Fibroblast of lung (primary cell): ENCODE measurements around the gene EEPD1. TPM values are rescaled to one million over a fixed set of nuclear protein-coding genes. Genes with fewer than 3 reads are reported as not detected.

ENCODE experiments used
- DNase-seq, 2 donors: peaks; one replicate each; pipeline versions ENCODE4 v3.0.0 to v3.0.0-alpha.2; 2010; ENCODE audit warnings: low read depth in 2 of 2
- H2AFZ ChIP-seq: 2 replicates; pipeline ENCODE4 v1.5.1; 2012; ENCODE audit warnings: low read length, control low read depth, inconsistent platforms
- H3K27ac ChIP-seq: 2 replicates; pipeline ENCODE4 v1.5.1; 2011; ENCODE audit warnings: low read length, control low read depth; ENCODE audit not compliant: insufficient read depth
- H3K27me3 ChIP-seq: 2 replicates; pipeline ENCODE4 v1.5.1; 2011; ENCODE audit warnings: mild to moderate bottlenecking, low read length; ENCODE audit not compliant: control insufficient read depth, insufficient read depth
- H3K36me3 ChIP-seq: 2 replicates; pipeline ENCODE4 v1.5.1; 2011; ENCODE audit warnings: low read length; ENCODE audit not compliant: control insufficient read depth, insufficient read depth
- H3K4me1 ChIP-seq: 2 replicates; pipeline ENCODE4 v1.5.1; 2011; ENCODE audit warnings: low read length; ENCODE audit not compliant: control insufficient read depth, insufficient read depth; ENCODE audit errors: extremely low read depth
- H3K4me2 ChIP-seq: 2 replicates; pipeline ENCODE4 v1.5.1; 2011; ENCODE audit warnings: low read length, control low read depth; ENCODE audit not compliant: insufficient read depth; ENCODE audit errors: extremely low read depth
- H3K4me3 ChIP-seq, 4 experiments: fragments of 200-600 bp in 1 of 4; sonication (generic) in 1 of 4; replicated peaks in 1 of 4; 2 replicates each; pipeline ENCODE4 v1.5.1; 2011 to 2016; ENCODE audit warnings: low read length in 4 of 4, low read depth in 3 of 4, mild to moderate bottlenecking in 3 of 4, control low read depth in 2 of 4, inconsistent platforms in 1 of 4, mixed read lengths in 1 of 4; ENCODE audit not compliant: insufficient read depth in 1 of 4; ENCODE audit errors: control extremely low read depth in 1 of 4
- H3K79me2 ChIP-seq: 2 replicates; pipeline ENCODE4 v1.5.1; 2012; ENCODE audit warnings: mild to moderate bottlenecking, low read length, inconsistent platforms; ENCODE audit not compliant: control insufficient read depth, insufficient read depth
- H3K9ac ChIP-seq: 2 replicates; pipeline ENCODE4 v1.5.1; 2011; ENCODE audit warnings: mild to moderate bottlenecking, low read length, control low read depth; ENCODE audit not compliant: insufficient read depth
- H3K9me3 ChIP-seq: 2 replicates; pipeline ENCODE4 v1.5.1; 2012; ENCODE audit warnings: low read depth, low read length; ENCODE audit not compliant: control insufficient read depth, insufficient read depth
- H4K20me1 ChIP-seq: 2 replicates; pipeline ENCODE4 v1.5.1; 2011; ENCODE audit warnings: low read length; ENCODE audit not compliant: control insufficient read depth, insufficient read depth; ENCODE audit errors: extremely low read depth
- CTCF ChIP-seq, 2 donors: IDR thresholded peaks in 1 of 2; conservative IDR thresholded peaks in 1 of 2; 1 replicate in 1 of 2; 2 replicates in 1 of 2; pipeline ENCODE4 v1.5.1; 2011 to 2012; ENCODE audit warnings: low read length in 2 of 2, control low read depth in 1 of 2, inconsistent platforms in 1 of 2, low read depth in 1 of 2, mild to moderate bottlenecking in 1 of 2
- EZH2 ChIP-seq: IDR thresholded peaks from 2 replicates; pipeline ENCODE4 v1.5.1; 2012; ENCODE audit warnings: low read length, control low read depth, mild to moderate bottlenecking; ENCODE audit errors: missing control alignments
- polyA plus RNA-seq, 2 donors: library from polyadenylated mRNA; depleted of rRNA in 1 of 2; stranded (reverse) in 1 of 2; unstranded in 1 of 2; fragments of >200 nt; gene quantifications; 2 replicates each; pipeline ENCODE4 v1.2.1, GENCODE V29; 2011 to 2012; ENCODE audit warnings: missing spikeins in 1 of 2
- total RNA-seq: library from RNA; depleted of rRNA; stranded (reverse); fragments of >200 nt; gene quantifications from 2 replicates; pipeline ENCODE4 v1.2.1, GENCODE V29; 2014

EEPD1 gene
- total and polyA plus RNA-seq, 2 donors (not counting 1 experiment from before 2014, with no cell fraction given), result 8.4 to 15.9 TPM

- H3K36me3 ChIP-seq, result no peaks in the 10 kb centered on the region
- H3K27me3 ChIP-seq, result no peaks in the 10 kb centered on the region
- no peaks in the 10 kb centered on the region for H3K4me1 ChIP-seq
- no peaks in the 10 kb centered on the region for H4K20me1 ChIP-seq
- TF ChIP-seq CTCF (conservative IDR thresholded peaks at IDR 0.05 in 1 of 2, IDR thresholded peaks at IDR 0.05 in 1 of 2; ENCODE audit: low read depth in 1 of 2, low read length in 2 of 2) (no peak), EZH2 (no peak)
- no peaks in the 10 kb centered on the region for H3K9me3 ChIP-seq
- no peak overlapping the region for H2AFZ ChIP-seq
- DNase-seq, result no peak
- H3K4me2 ChIP-seq, result no peak overlapping the region
- no peak overlapping the region for H3K9ac ChIP-seq
- H3K4me3 ChIP-seq, result no peak overlapping the region
- no peaks in the 10 kb centered on the region for H3K79me2 ChIP-seq
- H3K27ac ChIP-seq, result no peak overlapping the region
Observed at GRCh38 chr7:36295090-36295489, 142.0 kb downstream of the EEPD1 start.

- no peaks in the 10 kb centered on the region for H3K4me1 ChIP-seq
- no peak overlapping the region for H3K4me2 ChIP-seq
- no peak overlapping the region for H3K27ac ChIP-seq
- H3K9me3 ChIP-seq, result no peaks in the 10 kb centered on the region
- H3K4me3 ChIP-seq, result no peak overlapping the region
- H3K27me3 ChIP-seq, result no peaks in the 10 kb centered on the region
- H3K36me3 ChIP-seq, result no peaks in the 10 kb centered on the region
- H3K79me2 ChIP-seq, result no peaks in the 10 kb centered on the region
- no peak for DNase-seq
- H3K9ac ChIP-seq, result no peak overlapping the region
- TF ChIP-seq CTCF (conservative IDR thresholded peaks at IDR 0.05 in 1 of 2, IDR thresholded peaks at IDR 0.05 in 1 of 2; ENCODE audit: low read depth in 1 of 2, low read length in 2 of 2) (no peak), EZH2 (no peak)
- no peak overlapping the region for H2AFZ ChIP-seq
- H4K20me1 ChIP-seq, result no peaks in the 10 kb centered on the region
Observed at GRCh38 chr7:36296284-36296683, 143.2 kb downstream of the EEPD1 start.

GRCh38 chr7:36297364-36298009 lies 144.4 kb downstream of the EEPD1 start:
- no peaks in the 10 kb centered on the region for H3K36me3 ChIP-seq
- TF ChIP-seq EZH2 (no peak), CTCF (conservative IDR thresholded peaks at IDR 0.05 in 1 of 2, IDR thresholded peaks at IDR 0.05 in 1 of 2; ENCODE audit: low read depth in 1 of 2, low read length in 2 of 2) (no peak)
- no peaks in the 10 kb centered on the region for H4K20me1 ChIP-seq
- DNase-seq, result no peak
- no peaks in the 10 kb centered on the region for H3K27me3 ChIP-seq
- no peak overlapping the region for H3K27ac ChIP-seq
- no peak overlapping the region for H2AFZ ChIP-seq
- no peak overlapping the region for H3K4me2 ChIP-seq
- no peaks in the 10 kb centered on the region for H3K79me2 ChIP-seq
- H3K4me3 ChIP-seq, result no peak overlapping the region
- H3K9me3 ChIP-seq, result no peaks in the 10 kb centered on the region
- no peaks in the 10 kb centered on the region for H3K4me1 ChIP-seq
- H3K9ac ChIP-seq, result no peak overlapping the region
